Right kidney (tissue), 1 donor: ENCODE results near the gene AGXT.

Experiments
- DNase-seq: peaks from one replicate; pipeline ENCODE4 v3.0.0-alpha.2; 2016

AGXT gene

DNA sequence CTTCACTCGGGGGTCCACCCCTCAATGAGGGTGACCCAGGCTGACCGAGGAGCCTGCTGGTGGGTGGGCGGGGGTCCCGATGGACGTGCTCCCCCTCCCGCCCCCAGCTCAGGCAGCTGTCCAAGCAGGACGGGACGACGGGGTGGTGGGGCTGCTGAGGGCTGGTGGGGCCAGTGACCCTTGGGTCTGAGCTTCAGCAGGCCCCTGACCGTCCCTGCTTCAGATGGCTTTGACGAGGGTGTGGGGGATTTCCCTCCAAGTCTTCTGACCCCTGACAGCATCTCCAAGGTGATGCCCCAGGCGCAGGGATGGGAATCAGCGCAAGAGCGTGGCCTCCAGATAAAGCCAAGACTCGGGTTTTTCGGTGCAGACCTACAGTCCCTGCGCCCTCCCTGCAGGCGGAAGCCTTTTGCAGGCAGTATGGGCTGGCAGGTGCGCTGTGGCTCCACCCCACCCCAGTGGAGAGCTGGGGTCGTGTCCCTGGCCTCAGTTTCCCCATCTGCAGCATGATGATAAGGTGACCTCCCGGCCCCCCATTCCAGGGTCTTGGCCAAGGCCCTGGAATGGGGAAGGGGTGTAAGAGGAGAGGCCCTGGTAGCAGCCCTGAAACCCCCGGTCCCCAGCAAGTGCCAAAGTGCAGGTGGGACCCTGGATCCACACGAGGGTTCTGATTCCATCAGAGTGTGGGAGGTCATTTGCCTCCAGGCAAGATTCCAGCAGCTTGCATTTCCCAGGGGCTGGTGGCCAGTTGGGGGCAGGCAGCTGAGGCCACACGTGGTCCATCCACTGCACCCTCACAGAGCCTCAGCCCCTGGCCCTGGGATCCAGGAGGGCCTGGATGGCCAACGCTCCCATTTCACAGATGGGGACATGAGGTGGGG, 46.3 kb downstream of the AGXT start:
- no peak for DNase-seq

GRCh38 chr2:240915526-240916341, 47.1 kb downstream of the AGXT start:
- peak; percentile 59 for DNase-seq

DNA sequence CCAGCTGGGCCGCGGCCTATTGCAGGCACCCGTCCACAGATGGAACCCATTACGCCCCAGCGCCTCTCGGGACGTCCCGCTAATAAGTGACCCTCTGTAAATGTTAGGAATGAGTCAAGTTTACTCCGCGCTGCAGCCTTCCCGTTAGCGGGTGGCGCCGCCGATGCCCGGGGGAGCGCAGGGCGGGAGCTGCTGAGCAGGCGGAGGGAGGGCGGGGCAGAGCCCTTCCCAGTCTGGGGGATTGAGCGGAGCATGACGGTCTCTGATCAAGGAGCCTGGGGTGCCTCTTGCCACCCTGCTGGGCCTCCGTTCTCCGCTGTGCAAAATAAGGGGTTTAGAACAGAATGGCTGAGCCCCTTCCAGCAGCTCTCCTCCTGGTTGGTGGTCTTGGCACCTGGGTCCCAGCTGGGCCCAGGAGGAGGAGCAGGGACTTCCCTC, 48.0 kb downstream of the AGXT start:
- peak; percentile 64 for DNase-seq

- peak; percentile 24 for DNase-seq
These were observed 48.5 kb downstream of the AGXT start for GRCh38 chr2:240917009-240917683.

DNA sequence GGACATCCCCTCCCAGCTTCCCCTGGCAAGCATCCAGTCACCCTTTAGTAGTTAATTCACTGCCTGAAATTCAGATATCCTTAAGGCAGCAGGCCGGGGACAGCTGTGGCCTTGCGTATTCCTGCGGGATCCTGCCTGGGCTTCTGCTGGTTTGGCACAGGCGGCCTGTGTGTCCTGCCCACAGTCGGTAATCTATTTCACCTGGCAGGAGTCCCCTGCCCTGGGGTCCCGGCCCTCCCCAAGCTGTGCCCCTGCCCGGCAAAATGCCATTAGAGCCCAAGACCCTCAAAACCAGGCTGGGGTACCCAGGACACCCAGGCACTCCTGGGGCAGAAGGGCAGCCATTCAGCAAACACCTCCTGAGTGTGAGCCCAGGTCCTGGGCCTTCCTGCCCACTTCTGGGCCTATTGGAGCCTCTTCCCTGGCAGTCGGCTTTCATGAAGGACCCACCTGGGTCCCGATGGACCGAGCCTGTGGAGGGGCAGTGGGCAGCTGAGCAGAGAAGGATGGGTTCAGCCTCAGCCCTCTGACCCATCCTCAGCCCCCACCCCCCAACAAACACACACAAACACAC, 49.1 kb downstream of the AGXT start:
- DNase-seq = peak; percentile 2

DNA sequence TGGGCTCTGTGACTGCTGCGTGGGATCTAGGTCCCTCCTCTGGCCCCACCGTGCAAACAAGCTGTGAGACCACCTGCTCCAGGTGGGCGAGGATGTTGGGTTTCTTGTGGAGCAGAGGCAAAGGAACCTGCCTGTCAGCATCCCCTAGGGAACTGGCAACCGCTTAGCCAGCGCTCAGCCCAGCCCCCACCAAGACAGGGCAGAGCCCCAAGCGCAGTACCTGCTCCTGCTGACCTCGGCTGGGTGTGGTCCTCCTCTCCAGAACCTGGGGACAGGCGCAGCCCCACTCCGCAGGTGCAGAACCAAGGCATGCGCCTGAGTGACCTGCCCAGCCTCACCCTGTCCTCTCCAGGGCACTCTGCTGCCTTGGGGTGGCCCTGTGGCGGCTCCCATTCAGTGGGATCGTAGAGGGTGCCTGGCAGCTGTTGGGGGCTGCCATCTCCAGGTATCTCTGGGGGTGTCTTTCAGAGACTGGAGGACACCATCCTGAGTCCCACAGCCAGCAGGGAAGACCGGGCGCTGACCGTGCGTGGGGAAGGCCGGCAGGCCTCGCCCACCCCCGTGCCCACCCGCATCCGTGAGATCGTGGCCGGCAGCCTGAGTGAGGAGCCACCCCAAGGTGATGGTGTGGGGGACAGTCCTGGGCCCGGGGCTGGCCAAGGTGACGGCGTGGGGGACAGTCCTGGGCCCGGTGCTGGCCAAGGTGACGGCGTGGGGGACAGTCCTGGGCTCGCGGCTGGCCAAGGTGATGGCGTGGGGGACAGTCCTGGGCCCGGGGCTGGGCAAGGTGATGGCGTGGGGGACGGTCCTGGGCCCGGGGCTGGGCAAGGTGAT, 49.9 kb downstream of the AGXT start:
- peak; percentile 1 for DNase-seq

DNA sequence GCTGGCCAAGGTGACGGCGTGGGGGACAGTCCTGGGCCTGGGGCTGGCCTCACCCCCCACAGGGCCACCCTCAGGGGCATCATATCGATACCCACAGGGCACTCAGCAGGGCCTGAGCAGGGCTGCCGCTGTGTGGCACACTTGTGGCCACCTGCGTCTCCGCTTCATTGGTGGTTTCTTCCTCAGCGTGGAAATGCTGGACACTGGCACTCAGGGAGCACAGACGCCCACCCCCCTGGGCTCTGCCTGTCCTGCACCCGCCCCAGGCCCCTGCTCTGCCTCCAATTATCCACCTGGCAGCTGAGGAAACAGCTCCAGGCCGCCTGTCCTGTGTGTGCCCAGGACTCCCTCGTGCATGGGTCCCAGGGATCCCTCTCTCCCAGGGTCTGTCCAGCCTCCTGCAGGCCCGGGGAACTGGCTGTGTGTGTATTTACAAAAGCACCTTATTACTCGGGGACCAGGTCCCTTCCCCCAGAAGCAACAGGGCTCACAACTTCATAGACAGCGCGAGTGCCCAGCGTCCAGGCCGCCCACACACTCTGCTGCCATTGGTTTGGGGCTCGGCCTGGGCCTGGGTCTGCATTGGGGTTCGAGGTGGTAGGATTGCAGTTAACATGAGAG, 50.6 kb downstream of the AGXT start:
- no peak for DNase-seq

DNA sequence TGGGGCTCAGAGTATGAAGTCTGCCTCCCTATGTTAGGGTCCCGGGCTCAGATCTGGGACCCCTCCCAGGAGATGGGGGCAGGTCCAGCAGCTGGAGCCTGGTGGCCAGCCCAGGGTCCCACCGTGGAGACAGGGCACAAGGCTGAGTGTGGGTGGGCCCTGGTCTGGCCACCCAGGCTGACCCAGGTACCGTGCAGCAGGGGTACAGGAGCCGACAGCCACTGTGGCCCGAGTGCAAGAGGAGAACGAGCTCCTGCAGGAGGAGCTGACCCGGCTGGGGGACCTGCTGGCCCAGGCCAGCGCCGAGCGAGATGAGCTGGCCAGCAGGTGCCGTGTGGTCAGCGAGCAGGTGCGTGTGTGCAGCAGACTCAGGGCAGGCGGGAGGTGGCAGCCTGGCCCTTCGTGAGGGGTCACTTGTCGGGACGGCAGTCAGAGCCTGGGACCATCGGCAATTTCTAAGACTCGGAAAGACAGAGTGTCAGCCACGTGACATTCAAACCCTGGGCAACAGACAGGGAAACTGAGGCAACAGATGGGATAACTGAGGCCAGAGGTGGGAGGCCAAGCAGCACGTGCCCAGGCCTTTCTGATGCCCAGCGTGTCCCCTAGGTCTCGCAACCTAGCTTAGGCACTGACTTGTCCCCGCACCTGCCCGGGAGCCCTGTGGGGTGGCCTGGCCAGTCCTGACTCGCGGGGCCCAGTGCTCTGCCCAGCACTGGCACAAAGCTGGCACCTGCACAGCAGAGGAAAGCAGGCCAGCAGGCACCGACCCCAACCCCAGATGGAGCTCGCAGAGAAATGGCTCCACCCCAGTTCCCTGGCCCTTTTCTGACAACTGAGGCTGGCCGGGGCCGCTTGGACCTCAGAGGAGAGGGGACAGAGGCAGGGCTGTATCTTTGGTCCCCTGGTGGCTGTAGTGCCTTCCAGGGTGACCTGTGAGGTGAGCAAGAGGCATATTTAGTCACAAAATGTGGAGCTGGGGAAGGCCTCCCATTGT, 51.5 kb downstream of the AGXT start:
- DNase-seq = no peak

DNA sequence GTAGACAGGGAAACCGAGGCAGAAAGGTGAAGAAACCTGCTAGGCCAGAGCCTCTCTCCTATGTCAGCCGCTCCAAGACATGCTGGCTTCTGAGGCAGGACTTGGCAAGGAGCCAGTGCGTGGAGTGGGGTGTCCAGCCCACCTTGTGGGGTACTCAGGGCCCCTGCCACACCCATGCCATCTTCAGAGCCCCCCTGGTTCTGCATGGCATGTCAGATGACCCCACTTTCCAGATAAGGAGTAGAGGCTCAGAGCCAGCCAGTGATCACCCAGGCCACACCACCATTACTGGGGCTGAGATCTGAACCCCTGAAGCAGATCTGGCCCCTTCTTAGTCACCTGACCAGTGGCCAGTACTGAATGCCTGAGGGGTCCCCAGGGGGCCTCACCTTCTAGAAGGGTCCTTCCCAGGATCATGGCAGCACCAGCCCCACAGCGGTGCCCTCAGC, 52.2 kb downstream of the AGXT start:
- DNase-seq = no peak

- DNase-seq = no peak
These were observed 52.8 kb downstream of the AGXT start for GRCh38 chr2:240921311-240921994.

- DNase-seq = no peak
These were observed 53.3 kb downstream of the AGXT start for GRCh38 chr2:240921995-240922244.

GRCh38 chr2:240922245-240922981, 53.8 kb downstream of the AGXT start:
- DNase-seq = no peak

DNA sequence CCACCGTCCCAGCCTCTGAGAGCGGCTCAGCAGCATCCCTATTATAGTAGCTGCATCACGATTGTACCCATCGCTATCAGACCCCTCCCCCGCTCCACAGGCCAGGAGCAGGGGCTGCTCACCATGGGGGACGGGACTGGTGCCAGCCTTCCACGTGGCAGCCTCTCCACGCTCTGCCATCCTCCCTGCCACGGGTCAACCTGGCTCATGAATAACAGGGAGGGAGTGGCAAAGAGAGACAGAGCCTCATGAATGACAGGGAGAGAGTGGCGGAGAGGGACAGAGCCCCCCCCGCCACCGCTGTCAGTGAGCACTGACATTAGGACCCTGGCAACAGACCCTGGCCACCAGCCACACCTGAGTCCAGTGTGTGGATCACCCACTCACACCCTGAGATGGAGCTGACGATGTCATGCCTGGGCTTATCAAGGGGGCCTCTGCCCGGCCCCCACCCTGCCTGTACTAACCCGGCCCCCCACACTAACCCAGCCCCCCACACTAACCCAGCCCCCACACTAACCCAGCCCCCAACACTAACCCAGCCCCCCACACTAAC, 54.4 kb downstream of the AGXT start:
- DNase-seq = no peak

DNA sequence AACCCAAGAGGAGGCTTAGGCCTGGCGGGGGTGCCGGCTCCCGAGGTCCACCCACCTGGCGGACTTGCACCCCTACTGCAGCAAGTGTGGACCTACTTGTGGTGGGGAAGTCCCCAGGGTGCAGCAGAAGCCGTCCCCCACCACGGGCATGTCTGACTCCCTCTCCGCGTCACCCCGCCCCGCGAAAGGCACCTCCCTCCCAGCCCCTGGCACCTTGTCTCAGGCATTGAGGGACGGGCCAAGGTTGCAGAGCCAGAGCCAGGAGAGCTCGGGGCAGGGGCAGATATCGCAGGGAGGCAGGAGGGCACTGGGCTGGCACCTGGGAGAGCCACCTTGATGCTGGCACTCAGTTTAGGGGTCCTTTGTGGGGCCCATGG, 56.6 kb downstream of the AGXT start:
- DNase-seq = no peak

GRCh38 chr2:240925568-240926515, 57.2 kb downstream of the AGXT start:
- DNase-seq = no peak

DNA sequence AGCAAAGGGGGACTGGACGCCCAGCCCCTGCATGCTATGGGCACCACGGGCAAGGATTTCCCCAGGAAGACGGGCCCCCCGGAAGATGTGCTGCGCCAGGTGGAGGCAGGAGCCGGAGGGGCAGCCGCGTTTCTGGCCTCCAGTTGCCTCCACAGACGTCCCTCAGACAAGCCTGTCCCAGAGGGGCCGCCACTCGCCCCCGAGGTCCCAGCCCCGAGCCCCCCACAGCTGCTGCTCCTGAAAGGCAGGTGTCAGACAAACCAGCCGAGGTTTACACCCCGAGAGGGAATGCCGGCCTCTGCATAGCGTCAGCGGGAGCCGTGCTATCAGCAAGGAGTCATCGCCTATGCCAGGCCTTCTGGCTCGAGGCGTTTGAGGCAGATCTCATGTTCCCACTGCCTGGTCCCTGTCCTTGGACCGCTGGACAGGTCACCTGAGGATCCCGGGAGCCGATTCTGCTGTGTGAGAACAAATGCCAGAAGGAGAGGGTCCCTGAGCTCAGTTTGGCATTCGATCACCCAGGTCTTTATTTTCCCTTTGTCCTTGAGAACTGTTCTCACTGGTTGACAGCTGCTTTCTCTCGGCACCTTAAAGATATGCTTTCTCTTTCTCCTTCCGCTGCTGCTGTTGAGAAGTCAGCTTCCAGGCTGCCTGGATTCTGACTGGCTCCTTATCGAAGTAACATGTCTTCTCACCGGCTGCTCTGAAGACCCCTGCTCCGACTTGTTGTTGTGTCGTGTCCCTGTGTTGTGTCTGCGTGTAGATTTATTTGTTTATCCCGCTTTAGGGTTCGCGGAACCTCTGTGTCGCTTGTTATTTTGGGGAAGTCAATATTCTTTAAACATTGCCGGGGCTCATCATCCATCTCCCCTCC, 58.1 kb downstream of the AGXT start:
- no peak for DNase-seq
